GM12864 (cell line): ENCODE data around the gene GALNT18.

Experiments used
- DNase-seq: peaks from one replicate; pipeline ENCODE4 v3.0.0-alpha.2; 2011; ENCODE audit warnings: low read depth
- H3K4me3 ChIP-seq: 2 replicates; pipeline ENCODE4 v1.5.1; 2011; ENCODE audit warnings: mild to moderate bottlenecking, low read depth, low read length, control low read depth
- CTCF ChIP-seq: IDR thresholded peaks from 2 replicates; pipeline ENCODE4 v1.5.1; 2011; ENCODE audit warnings: low read depth, mild to moderate bottlenecking, moderate library complexity, low read length, control low read depth, inconsistent platforms; ENCODE audit errors: missing control alignments

GALNT18 gene

GRCh38 chr11:11445441-11446185 is 176.2 kb downstream of the GALNT18 start:
- H3K4me3 ChIP-seq = no peak overlapping the region
- DNase-seq = no peak
- TF ChIP-seq CTCF = no peak

- no peak for TF ChIP-seq CTCF
- DNase-seq = no peak
- H3K4me3 ChIP-seq = no peak overlapping the region
Measured at GRCh38 chr11:11444804-11445131, 177.0 kb downstream of the GALNT18 start.

- no peak for DNase-seq
- no peak for TF ChIP-seq CTCF
- H3K4me3 ChIP-seq = no peak overlapping the region
Measured at GRCh38 chr11:11444027-11444803, 177.6 kb downstream of the GALNT18 start.

- no peak overlapping the region for H3K4me3 ChIP-seq
- TF ChIP-seq CTCF = no peak
- DNase-seq = no peak
Measured at GRCh38 chr11:11442791-11443190, 179.0 kb downstream of the GALNT18 start.

- no peak for DNase-seq
- no peak for TF ChIP-seq CTCF
- no peak overlapping the region for H3K4me3 ChIP-seq
Measured at GRCh38 chr11:11441516-11441915, 180.3 kb downstream of the GALNT18 start.

- DNase-seq = no peak
- no peak overlapping the region for H3K4me3 ChIP-seq
- TF ChIP-seq CTCF = no peak
Measured at GRCh38 chr11:11441091-11441490, 180.7 kb downstream of the GALNT18 start.
